ENCODE results near the gene LMX1B.

LMX1B gene

DNA sequence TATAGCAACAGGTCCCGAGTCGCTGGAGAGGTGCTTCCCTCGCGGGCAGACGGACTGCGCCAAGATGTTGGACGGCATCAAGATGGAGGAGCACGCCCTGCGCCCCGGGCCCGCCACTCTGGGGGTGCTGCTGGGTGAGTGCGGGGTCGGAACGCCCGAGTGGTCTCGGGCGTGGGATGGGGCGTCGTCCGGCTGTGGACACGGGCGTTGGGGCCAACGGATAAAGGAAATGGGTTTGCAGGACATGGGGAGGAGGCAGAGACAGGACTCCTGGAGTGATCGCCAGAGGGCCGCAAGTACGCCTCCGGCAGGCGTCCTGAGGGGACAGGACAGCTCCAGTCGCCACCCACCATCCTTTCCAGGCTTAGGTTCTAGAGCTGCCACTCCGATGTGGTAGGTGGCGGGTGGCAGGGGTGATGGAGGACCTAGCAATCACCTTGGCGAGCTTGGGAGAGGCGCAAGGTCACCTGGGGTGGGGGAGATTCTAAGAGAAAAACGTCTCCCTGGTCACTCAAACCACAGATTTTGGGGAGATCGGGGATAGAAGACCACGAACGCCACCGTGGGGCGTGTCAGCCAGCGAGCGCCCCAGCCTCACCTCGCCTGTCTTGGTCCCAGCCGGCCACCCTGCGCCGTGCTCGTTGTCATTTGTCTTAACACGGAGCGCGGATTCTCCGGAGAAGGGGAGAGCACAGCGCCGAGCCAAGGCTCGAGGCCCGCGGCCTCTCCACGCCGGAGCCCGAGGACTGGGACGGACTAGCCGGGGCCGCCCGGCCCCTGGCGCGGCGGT lies 922 bp downstream of the LMX1B start:
- H3K27ac ChIP-seq, result no peak overlapping the region
- TF ChIP-seq, protein P1, sequence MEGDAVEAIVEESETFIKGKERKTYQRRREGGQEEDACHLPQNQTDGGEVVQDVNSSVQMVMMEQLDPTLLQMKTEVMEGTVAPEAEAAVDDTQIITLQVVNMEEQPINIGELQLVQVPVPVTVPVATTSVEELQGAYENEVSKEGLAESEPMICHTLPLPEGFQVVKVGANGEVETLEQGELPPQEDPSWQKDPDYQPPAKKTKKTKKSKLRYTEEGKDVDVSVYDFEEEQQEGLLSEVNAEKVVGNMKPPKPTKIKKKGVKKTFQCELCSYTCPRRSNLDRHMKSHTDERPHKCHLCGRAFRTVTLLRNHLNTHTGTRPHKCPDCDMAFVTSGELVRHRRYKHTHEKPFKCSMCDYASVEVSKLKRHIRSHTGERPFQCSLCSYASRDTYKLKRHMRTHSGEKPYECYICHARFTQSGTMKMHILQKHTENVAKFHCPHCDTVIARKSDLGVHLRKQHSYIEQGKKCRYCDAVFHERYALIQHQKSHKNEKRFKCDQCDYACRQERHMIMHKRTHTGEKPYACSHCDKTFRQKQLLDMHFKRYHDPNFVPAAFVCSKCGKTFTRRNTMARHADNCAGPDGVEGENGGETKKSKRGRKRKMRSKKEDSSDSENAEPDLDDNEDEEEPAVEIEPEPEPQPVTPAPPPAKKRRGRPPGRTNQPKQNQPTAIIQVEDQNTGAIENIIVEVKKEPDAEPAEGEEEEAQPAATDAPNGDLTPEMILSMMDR (IDR thresholded peaks at IDR 0.05), result no peak
- TF ChIP-seq ZFX (IDR thresholded peaks at IDR 0.05; ENCODE audit: borderline replicate concordance), result no peak

DNA sequence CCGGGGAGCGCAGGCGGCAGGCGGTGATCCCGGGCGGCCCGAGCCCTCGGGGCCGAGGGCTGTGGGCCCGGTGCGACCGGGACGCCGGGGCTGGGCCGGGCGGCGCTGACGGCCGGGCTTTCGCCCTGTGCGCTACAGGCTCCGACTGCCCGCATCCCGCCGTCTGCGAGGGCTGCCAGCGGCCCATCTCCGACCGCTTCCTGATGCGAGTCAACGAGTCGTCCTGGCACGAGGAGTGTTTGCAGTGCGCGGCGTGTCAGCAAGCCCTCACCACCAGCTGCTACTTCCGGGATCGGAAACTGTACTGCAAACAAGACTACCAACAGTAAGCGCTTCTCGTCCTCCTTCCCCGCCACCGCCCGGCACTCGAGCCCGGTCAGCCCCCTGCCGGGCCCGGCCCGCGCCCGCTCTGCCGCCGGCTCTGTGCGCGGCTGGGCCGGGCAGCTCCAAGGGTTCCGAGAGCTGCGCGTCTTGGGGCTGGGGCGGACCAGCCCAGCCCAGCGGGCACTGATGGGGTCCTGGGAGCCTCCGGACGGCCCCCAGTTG lies 1.6 kb downstream of the LMX1B start:
- no peak overlapping the region for H3K27ac ChIP-seq
- TF ChIP-seq, protein P1 (IDR thresholded peaks at IDR 0.05), result no peak
- no peak for TF ChIP-seq ZFX (IDR thresholded peaks at IDR 0.05; ENCODE audit: borderline replicate concordance)

DNA sequence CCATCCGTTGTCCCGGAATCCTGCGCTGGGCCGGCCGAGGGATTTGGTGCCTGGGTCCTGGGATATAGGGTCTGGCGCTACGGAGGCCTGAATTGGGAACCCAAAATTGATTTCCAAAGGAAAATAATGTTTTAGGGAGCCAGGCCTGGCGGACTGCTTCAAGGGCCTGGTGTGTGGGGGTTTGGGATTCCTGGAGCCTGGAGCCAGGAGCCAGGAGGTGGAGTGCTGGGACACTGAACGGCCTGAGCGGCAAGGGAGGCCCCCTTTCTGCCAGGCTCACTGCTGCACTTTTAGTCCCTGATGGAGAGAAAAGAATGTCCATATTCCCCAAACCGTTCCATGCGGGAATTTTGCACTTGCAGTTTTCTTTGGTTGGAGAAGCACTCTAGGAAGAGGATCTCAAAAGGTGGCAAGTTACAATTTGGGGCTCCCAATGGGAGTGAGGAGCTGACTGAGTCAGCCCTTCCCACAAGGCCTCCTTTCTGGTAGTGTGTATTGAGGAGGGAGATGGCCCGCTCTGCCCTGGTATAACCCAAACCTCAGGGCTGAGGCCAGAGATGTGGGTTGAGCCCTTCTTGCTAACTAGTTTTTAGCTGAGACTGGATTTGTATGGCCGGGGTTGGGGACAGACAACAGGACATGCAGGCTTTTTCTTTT lies 2.2 kb downstream of the LMX1B start:
- TF ChIP-seq ZFX (IDR thresholded peaks at IDR 0.05; ENCODE audit: borderline replicate concordance), result no peak
- TF ChIP-seq, protein P1 (IDR thresholded peaks at IDR 0.05), result no peak
- no peak overlapping the region for H3K27ac ChIP-seq

DNA sequence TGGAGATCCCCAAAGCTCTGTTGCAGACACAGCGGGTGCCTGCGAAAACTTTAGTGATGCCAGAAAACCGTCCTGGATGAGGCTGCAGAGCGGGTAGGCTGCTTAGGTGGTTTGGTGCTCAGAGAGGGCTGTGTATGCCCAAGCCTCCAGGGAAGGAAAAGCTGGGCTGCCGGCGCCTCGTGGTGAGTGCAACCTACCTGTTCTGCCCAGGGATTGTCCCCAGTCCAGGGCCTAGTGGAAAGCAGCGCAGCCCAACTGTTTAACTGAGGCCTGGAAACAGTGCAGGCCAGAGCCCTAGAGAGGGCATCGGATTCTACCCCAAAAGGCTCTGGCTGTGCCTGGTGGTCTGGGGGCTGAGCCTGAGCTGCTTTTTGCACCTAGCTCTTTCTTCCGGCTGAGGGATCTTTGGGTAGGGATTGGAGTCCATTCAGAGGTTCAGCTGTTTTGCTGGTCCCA lies 2.8 kb downstream of the LMX1B start:
- TF ChIP-seq, protein P1 (IDR thresholded peaks at IDR 0.05), result no peak
- TF ChIP-seq ZFX (IDR thresholded peaks at IDR 0.05; ENCODE audit: borderline replicate concordance), result no peak
- H3K27ac ChIP-seq, result no peak overlapping the region

DNA sequence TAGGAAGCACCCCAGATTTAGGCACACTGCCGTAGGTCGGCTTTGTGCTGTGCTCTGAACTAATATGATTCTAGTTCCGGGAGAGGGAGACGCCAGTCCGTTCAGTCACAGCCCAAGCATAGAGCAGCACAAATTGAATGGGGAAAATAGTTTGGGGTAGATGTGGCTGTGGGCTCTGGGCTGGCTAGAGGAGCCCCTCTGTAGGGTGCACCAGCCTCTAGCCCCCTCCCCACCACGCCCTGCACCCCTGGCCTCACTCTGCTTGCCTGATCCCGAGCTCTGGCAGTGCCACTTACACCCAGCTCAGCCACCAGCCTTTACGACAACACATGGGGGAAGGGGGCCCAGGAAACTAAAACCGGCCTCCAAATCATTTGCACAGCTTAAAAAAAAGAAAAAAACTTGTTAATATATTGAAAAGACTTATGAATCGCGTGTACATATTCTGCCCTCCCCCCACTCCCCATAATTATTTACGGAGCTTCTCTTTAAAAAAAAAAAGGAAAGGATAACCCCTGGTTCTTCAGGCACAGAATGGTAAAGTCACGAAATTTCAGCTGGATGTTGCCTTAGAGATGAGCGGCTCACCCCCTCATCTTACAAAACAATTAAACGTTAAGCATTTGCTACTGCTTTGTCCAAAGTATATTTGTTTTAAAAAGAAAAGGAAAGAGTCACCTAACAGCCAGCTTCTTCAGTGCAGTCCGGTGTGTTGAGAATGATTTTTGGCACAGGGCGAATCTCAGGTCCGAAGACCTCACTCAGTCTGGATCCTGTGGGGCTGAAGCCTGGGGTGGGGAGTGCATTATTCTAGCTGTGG lies 3.5 kb downstream of the LMX1B start:
- no peak overlapping the region for H3K27ac ChIP-seq
- TF ChIP-seq, protein P1 (IDR thresholded peaks at IDR 0.05), result no peak
- no peak for TF ChIP-seq ZFX (IDR thresholded peaks at IDR 0.05; ENCODE audit: borderline replicate concordance)

DNA sequence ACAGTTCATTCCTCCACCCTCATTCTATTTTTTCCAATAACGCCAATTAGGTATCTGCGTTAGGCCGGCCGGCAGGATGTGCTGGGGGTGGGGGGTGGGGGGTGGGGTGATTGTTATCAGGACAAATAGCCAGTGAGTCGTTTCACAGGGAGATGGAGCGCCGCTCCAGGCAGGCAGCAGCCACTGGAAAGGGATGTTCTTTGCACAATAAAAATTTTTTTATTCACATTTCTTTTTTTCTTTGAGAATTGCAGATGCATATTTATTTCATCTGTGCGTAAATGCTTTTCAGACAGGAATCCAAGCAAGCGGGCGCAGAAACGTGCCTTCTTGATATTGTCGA lies 4.1 kb downstream of the LMX1B start:
- H3K27ac ChIP-seq, result no peak overlapping the region
- TF ChIP-seq, protein P1 (IDR thresholded peaks at IDR 0.05), result no peak
- no peak for TF ChIP-seq ZFX (IDR thresholded peaks at IDR 0.05; ENCODE audit: borderline replicate concordance)
